NB4 (cell line): ENCODE measurements around the gene CPT1B.

Experiments used
- MYC ChIP-seq: IDR thresholded peaks from 2 replicates; pipeline ENCODE4 v1.6.1; 2011; ENCODE audit warnings: low read depth, low read length
- POLR2A ChIP-seq: IDR thresholded peaks from 2 replicates; pipeline ENCODE4 v1.6.1; 2011; ENCODE audit warnings: mild to moderate bottlenecking; ENCODE audit not compliant: insufficient read length; ENCODE audit errors: extremely low read depth
- TF ChIP-seq, protein P1 (sequence below): IDR thresholded peaks from one replicate; pipeline ENCODE4 v1.5.1; 2012; ENCODE audit warnings: low read depth, low read length

DNA sequence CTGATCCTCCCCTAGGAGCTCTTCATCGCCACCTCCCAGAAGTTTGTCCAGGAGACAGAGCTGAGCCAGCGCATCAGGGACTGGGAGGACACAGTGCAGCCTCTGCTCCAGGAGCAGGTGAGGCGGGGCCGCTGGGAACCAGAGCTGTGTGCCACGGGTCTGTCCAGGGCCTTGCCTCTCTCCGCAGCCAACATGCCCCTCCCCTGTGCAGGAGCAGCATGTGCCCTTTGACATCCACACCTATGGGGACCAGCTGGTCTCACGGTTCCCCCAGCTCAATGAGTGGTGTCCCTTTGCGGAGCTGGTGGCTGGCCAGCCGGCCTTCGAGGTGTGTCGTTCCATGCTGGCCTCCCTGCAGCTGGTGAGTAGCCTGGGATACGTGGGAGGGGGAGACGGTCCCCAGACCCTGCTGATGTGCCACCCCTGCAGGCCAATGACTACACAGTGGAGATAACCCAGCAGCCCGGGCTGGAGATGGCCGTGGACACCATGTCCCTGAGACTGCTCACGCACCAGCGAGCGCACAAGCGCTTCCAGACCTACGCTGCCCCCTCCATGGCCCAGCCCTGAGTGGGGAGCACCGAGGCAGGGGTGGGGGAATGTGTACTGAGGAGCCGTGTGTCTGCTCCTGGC, 55.3 kb downstream of the CPT1B start:
- TF ChIP-seq POLR2A, result no peak
- TF ChIP-seq, protein P1, sequence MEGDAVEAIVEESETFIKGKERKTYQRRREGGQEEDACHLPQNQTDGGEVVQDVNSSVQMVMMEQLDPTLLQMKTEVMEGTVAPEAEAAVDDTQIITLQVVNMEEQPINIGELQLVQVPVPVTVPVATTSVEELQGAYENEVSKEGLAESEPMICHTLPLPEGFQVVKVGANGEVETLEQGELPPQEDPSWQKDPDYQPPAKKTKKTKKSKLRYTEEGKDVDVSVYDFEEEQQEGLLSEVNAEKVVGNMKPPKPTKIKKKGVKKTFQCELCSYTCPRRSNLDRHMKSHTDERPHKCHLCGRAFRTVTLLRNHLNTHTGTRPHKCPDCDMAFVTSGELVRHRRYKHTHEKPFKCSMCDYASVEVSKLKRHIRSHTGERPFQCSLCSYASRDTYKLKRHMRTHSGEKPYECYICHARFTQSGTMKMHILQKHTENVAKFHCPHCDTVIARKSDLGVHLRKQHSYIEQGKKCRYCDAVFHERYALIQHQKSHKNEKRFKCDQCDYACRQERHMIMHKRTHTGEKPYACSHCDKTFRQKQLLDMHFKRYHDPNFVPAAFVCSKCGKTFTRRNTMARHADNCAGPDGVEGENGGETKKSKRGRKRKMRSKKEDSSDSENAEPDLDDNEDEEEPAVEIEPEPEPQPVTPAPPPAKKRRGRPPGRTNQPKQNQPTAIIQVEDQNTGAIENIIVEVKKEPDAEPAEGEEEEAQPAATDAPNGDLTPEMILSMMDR, result no peak
- TF ChIP-seq MYC, result no peak
